ENCODE measurements around the gene ZSWIM6.

- TF ChIP-seq CTCF (IDR thresholded peaks at IDR 0.05 in 4 of 5, conservative IDR thresholded peaks at IDR 0.05 in 1 of 5) = no peak
- TF ChIP-seq POLR2A (IDR thresholded peaks at IDR 0.05) = no peak
Observed at GRCh38 chr5:61576556-61576955, 244.5 kb downstream of the ZSWIM6 start.
